Nephron (organoid): ENCODE results near the gene MTRR.

Experiments
- H3K27ac Mint-ChIP-seq, 3 experiments: 2 replicates each; pipeline ENCODE4 v1.8.0; 2020; ENCODE audit warnings: mixed read lengths in 3 of 3, mild to moderate bottlenecking in 2 of 3, moderate library complexity in 1 of 3
- H3K27me3 Mint-ChIP-seq: 2 replicates; pipeline ENCODE4 v1.8.0; 2021; ENCODE audit warnings: low read depth, mild to moderate bottlenecking, moderate library complexity, mixed read lengths
- H3K36me3 Mint-ChIP-seq: 2 replicates; pipeline ENCODE4 v1.8.0; 2020; ENCODE audit warnings: low read depth, mixed read lengths
- H3K4me1 Mint-ChIP-seq: 2 replicates; pipeline ENCODE4 v1.8.0; 2020; ENCODE audit warnings: mixed read lengths
- H3K4me3 Mint-ChIP-seq, 3 experiments: 2 replicates each; pipeline ENCODE4 v1.8.0; 2020; ENCODE audit warnings: mild to moderate bottlenecking in 3 of 3, mixed read lengths in 3 of 3, moderate library complexity in 2 of 3
- H3K9me3 Mint-ChIP-seq: 2 replicates; pipeline ENCODE4 v1.8.0; 2020; ENCODE audit warnings: mixed read lengths
- CTCF ChIP-seq, 3 experiments: fragments of 200-600 bp; sonication (generic); IDR thresholded peaks; one replicate each; pipeline ENCODE4 v1.5.0; 2021; ENCODE audit warnings: antibody characterized with exemption in 3 of 3; ENCODE audit not compliant: unreplicated experiment in 3 of 3

Gene MTRR

GRCh38 chr5:7828269-7828668 lies 40.7 kb upstream of the MTRR start:
- Mint-ChIP-seq H3K9me3 (no peaks in the 10 kb centered on the region), H3K4me1 (no peaks in the 10 kb centered on the region), H3K36me3 (peaks cover 12% of the 10 kb centered on the region), H3K27ac (no peak overlapping the region), H3K4me3 (no peak overlapping the region), H3K27me3 (peaks cover 9% of the 10 kb centered on the region)
- TF ChIP-seq CTCF (IDR thresholded peaks at IDR 0.05; ENCODE audit: unreplicated experiment in 3 of 3), result no peak

DNA sequence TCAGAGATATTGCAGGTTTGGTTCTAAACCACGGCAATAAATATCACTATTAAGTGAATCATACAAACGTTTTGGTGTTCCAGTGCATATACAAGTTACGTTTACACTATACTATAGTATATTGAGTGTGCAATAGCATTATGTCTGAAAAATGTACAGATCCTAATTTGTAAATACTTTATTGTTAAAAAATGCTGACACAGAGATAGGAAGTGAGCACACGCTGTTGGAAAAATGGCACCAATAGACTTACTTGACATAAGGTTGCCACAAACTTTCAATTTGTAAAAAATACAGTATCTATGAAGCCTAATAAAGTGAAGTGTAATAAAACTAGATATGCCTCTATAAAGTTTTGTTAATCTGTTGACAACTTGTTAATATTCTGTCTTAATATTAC lies 34.0 kb upstream of the MTRR start:
- Mint-ChIP-seq H3K27me3 (peaks cover under 1% of the 10 kb centered on the region), H3K4me3 (no peak overlapping the region), H3K36me3 (no peaks in the 10 kb centered on the region), H3K27ac (no peak overlapping the region), H3K9me3 (no peaks in the 10 kb centered on the region), H3K4me1 (peaks cover 10% of the 10 kb centered on the region)
- TF ChIP-seq CTCF (IDR thresholded peaks at IDR 0.05; ENCODE audit: unreplicated experiment in 3 of 3), result no peak

- peaks cover 10% of the 10 kb centered on the region for H3K4me1 Mint-ChIP-seq
- peaks cover 3% of the 10 kb centered on the region for H3K27me3 Mint-ChIP-seq
- no peak overlapping the region for H3K4me3 Mint-ChIP-seq
- TF ChIP-seq CTCF (IDR thresholded peaks at IDR 0.05; ENCODE audit: unreplicated experiment in 3 of 3), result no peak
- peak overlapping the region; percentile 50 to 67 (median 59) for H3K27ac Mint-ChIP-seq
- peaks cover 4% of the 10 kb centered on the region for H3K36me3 Mint-ChIP-seq
- no peaks in the 10 kb centered on the region for H3K9me3 Mint-ChIP-seq
Observed at GRCh38 chr5:7837403-7837802, 31.5 kb upstream of the MTRR start.

- Mint-ChIP-seq H3K36me3 (peaks cover 4% of the 10 kb centered on the region), H3K9me3 (no peaks in the 10 kb centered on the region), H3K27me3 (peaks cover 29% of the 10 kb centered on the region), H3K4me1 (peaks cover 10% of the 10 kb centered on the region), H3K27ac (no peak overlapping the region), H3K4me3 (no peak overlapping the region)
- no peak for TF ChIP-seq CTCF (IDR thresholded peaks at IDR 0.05; ENCODE audit: unreplicated experiment in 3 of 3)
Observed at GRCh38 chr5:7842531-7842930, 26.4 kb upstream of the MTRR start.

DNA sequence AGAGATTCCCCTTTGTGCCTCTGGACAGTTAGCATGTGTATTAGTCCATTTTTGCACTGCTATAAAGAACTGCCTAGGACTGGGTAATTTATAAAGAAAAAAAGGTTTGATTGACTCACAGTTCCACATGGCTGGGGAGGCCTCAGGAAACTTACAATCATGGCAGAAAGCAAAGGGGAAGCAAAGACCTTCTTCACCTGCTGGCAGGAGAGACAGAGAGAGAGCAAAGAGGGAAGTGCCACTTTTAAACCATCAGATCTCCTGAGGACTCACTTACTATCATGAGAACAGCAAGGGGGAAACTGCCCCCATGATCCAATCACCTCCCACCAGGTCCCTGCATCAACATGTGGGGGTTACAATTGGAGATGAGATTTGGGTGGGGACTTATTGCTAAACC lies 24.0 kb upstream of the MTRR start:
- Mint-ChIP-seq H3K36me3 (peaks cover 4% of the 10 kb centered on the region), H3K9me3 (no peaks in the 10 kb centered on the region), H3K27me3 (peaks cover 42% of the 10 kb centered on the region), H3K27ac (no peak overlapping the region), H3K4me1 (peaks cover 9% of the 10 kb centered on the region), H3K4me3 (no peak overlapping the region)
- no peak for TF ChIP-seq CTCF (IDR thresholded peaks at IDR 0.05; ENCODE audit: unreplicated experiment in 3 of 3)

DNA sequence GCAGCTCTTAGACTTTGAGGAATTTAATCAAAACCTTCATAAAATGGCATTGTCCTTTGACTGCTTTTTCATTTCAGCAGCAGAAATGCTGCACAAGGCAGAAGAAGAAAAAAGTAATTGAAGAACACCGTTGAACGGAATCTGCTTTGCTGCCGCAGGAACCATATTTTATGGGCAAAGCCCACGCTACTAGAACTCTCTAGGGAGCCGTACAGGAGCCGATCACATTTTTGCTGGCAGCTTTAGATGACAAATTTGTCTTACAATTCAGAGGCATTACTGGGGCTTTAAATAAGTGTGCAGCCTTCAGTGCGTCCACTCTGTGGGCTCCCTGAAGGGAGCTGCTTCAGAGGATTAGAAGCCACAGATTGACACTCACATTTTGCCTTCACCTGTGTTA lies 23.4 kb upstream of the MTRR start:
- peaks cover 41% of the 10 kb centered on the region for H3K27me3 Mint-ChIP-seq
- H3K4me3 Mint-ChIP-seq, result no peak overlapping the region
- peaks cover 3% of the 10 kb centered on the region for H3K36me3 Mint-ChIP-seq
- TF ChIP-seq CTCF (IDR thresholded peaks at IDR 0.05; ENCODE audit: unreplicated experiment in 3 of 3), result no peak
- H3K4me1 Mint-ChIP-seq, result peaks cover 9% of the 10 kb centered on the region
- no peaks in the 10 kb centered on the region for H3K9me3 Mint-ChIP-seq
- no peak overlapping the region for H3K27ac Mint-ChIP-seq
